Measurements from ENCODE around the gene STAG3.
"Not testable (repeated sequence)": the region's sequence is repeated elsewhere in the genome, so short reads cannot be mapped to it uniquely, and the experiment has no call there.

The STAG3 gene

GRCh38 chr7:100212631-100213286 is 35.0 kb downstream of the STAG3 start:
- DNase-seq = no peak

GRCh38 chr7:100213672-100214071 is 36.0 kb downstream of the STAG3 start:
- DNase-seq = no peak

GRCh38 chr7:100214356-100214755 is 36.6 kb downstream of the STAG3 start:
- DNase-seq = not testable (repeated sequence)

- DNase-seq = no peak
Measured at GRCh38 chr7:100215895-100216294, 38.2 kb downstream of the STAG3 start.

- not testable (repeated sequence) for DNase-seq
Measured at GRCh38 chr7:100217934-100218333, 40.2 kb downstream of the STAG3 start.

GRCh38 chr7:100219271-100219737 is 41.6 kb downstream of the STAG3 start:
- no peak for DNase-seq

- DNase-seq = not testable (repeated sequence)
Measured at GRCh38 chr7:100219801-100220585, 42.3 kb downstream of the STAG3 start, which contains the start of gene PVRIG. Gene PVRIG, plus strand, starts transcription at chr7:100219949. Its CDS starts 22 bp downstream, at chr7:100219971.

GRCh38 chr7:100220586-100221230 is 43.0 kb downstream of the STAG3 start:
- DNase-seq = no peak

- DNase-seq = no peak
Measured at GRCh38 chr7:100221231-100221718, 43.6 kb downstream of the STAG3 start.

- no peak for DNase-seq
Measured at GRCh38 chr7:100221767-100222444, 44.2 kb downstream of the STAG3 start.

GRCh38 chr7:100222445-100223132 is 44.9 kb downstream of the STAG3 start:
- no peak for DNase-seq

- not testable (repeated sequence) for DNase-seq
Measured at GRCh38 chr7:100223376-100223927, 45.7 kb downstream of the STAG3 start.

- DNase-seq = not testable (repeated sequence)
Measured at GRCh38 chr7:100224891-100225290, 47.2 kb downstream of the STAG3 start.

GRCh38 chr7:100234660-100235317 is 57.1 kb downstream of the STAG3 start:
- not testable (repeated sequence) for DNase-seq

GRCh38 chr7:100239975-100240374 is 62.3 kb downstream of the STAG3 start:
- not testable (repeated sequence) for DNase-seq

GRCh38 chr7:100243385-100243784 is 65.7 kb downstream of the STAG3 start:
- not testable (repeated sequence) for DNase-seq

- DNase-seq = not testable (repeated sequence)
Measured at GRCh38 chr7:100244988-100245605, 67.4 kb downstream of the STAG3 start.

GRCh38 chr7:100246121-100246864 is 68.6 kb downstream of the STAG3 start:
- DNase-seq = not testable (repeated sequence)

- DNase-seq = not testable (repeated sequence)
Measured at GRCh38 chr7:100246865-100247137, 69.1 kb downstream of the STAG3 start.

- no peak for DNase-seq
Measured at GRCh38 chr7:100247152-100247757, 69.5 kb downstream of the STAG3 start.
